ENCODE measurements around the gene RHOV. TPM values are rescaled to one million over a fixed set of nuclear protein-coding genes. Genes with fewer than 3 reads are reported as not detected.

The RHOV gene
- total and polyA plus RNA-seq, 2 of the 4 experiments (the other 2 are of a cell fraction): 0.10 TPM; not detected in 1

DNA sequence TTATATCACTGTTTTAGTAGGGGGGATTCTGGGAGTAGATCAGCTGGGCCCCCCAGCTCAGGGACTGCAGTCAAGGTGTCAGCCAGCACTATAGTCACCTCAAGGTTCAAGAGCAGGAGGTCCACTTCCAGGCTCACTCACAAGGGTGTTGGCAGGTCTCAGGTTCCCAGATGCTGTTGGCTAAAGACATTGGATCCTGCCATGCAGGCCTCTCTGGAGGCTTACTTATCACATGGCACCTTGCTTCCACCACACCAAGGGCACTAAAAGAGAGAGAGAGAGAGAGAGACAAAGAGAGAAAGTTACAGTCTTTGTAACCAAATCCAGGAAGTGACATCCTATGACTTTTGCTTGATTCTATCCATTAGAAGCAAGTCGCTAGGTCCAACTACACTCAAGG lies 38.0 kb downstream of the RHOV start:
- Histone ChIP-seq H4K5ac (ENCODE audit: low read depth, low read length) (no peak overlapping the region), H3K56ac (ENCODE audit: extremely low read depth, insufficient read depth, low read length) (no peak overlapping the region), H3K4ac (ENCODE audit: low read depth, low read length) (no peak overlapping the region), H3K23ac (ENCODE audit: low read depth, low read length) (no peak overlapping the region), H3K18ac (ENCODE audit: low read depth, low read length) (no peak overlapping the region), H3K9me1 (ENCODE audit: insufficient read depth, low read length) (no peaks in the 10 kb centered on the region), H4K8ac (ENCODE audit: low read depth in 2 of 2, low read length in 2 of 2) (no peak overlapping the region), H4K20me1 (ENCODE audit: insufficient read depth, low read length) (no peaks in the 10 kb centered on the region), H2AK5ac (ENCODE audit: low read depth, low read length) (peak overlapping the region; percentile 4; the same call in 1 of the 2 replicates), H3K9ac (ENCODE audit: low read depth, low read length) (no peak overlapping the region), H3K9me3 (ENCODE audit: control insufficient read depth, insufficient read depth, low read length) (no peaks in the 10 kb centered on the region), H2AK9ac (replicated peaks; ENCODE audit: low read depth, low read length, poor library complexity) (no peak overlapping the region), H3K14ac (replicated peaks; ENCODE audit: low read depth, low read length) (no peak overlapping the region), H3K79me1 (ENCODE audit: low read depth in 1 of 2, low read length in 2 of 2) (no peaks in the 10 kb centered on the region), H3K27me3 (ENCODE audit: control insufficient read depth, insufficient read depth, low read length) (no peaks in the 10 kb centered on the region), H2BK15ac (ENCODE audit: low read depth, low read length) (no peak overlapping the region), H2AFZ (replicated peaks; ENCODE audit: low read length, poor library complexity) (no peak overlapping the region), H2BK120ac (ENCODE audit: low read depth, low read length) (no peak overlapping the region), H2BK20ac (ENCODE audit: low read depth, low read length) (no peak overlapping the region), H3K4me3 (ENCODE audit: insufficient read depth, low read depth, low read length) (no peak overlapping the region), H3K27ac (ENCODE audit: insufficient read depth, low read length) (no peak overlapping the region), H4K91ac (ENCODE audit: insufficient read depth, low read depth, low read length) (no peak overlapping the region), H3K4me1 (ENCODE audit: control insufficient read depth, insufficient read depth, low read length) (peaks cover 3% of the 10 kb centered on the region), H2BK5ac (ENCODE audit: low read depth, low read length, poor library complexity, severe bottlenecking) (no peak overlapping the region), H3K4me2 (ENCODE audit: low read depth, low read length) (no peak overlapping the region), H3K36me3 (ENCODE audit: control insufficient read depth, insufficient read depth, low read length) (no peaks in the 10 kb centered on the region)
- ATAC-seq (ENCODE audit: low read depth) (no peak), DNase-seq (no peak)
- in situ Hi-C loops (cut with MboI; ENCODE audit: low sequenced_read_pairs) (no loop called here), intact Hi-C loops (cut with micrococcal nuclease) (no loop called here), dilution Hi-C loops (cut with HindIII; ENCODE audit: low sequenced_read_pairs, unreplicated experiment) (no loop called here)
- TF ChIP-seq RFX5 (IDR thresholded peaks at IDR 0.05; ENCODE audit: low read depth, low read length): no peak
- TF ChIP-seq MXI1 (IDR thresholded peaks at IDR 0.05; ENCODE audit: borderline replicate concordance, low read depth, low read length): no peak
- no peak for TF ChIP-seq NFE2L2 (IDR thresholded peaks at IDR 0.05; ENCODE audit: low read depth, low read length)
- TF ChIP-seq CEBPB (IDR thresholded peaks at IDR 0.05; ENCODE audit: low read depth, low read length): no peak
- no peak for TF ChIP-seq FOS (IDR thresholded peaks at IDR 0.05; ENCODE audit: low read depth, low read length)
- no peak for TF ChIP-seq MAZ (IDR thresholded peaks at IDR 0.05; ENCODE audit: borderline replicate concordance, low read depth, low read length)
- no peak for TF ChIP-seq BHLHE40 (IDR thresholded peaks at IDR 0.05; ENCODE audit: low read depth, low read length)
- TF ChIP-seq CHD1 (IDR thresholded peaks at IDR 0.05; ENCODE audit: low read depth, low read length): no peak
- TF ChIP-seq, protein P1, sequence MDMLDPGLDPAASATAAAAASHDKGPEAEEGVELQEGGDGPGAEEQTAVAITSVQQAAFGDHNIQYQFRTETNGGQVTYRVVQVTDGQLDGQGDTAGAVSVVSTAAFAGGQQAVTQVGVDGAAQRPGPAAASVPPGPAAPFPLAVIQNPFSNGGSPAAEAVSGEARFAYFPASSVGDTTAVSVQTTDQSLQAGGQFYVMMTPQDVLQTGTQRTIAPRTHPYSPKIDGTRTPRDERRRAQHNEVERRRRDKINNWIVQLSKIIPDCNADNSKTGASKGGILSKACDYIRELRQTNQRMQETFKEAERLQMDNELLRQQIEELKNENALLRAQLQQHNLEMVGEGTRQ (IDR thresholded peaks at IDR 0.05; ENCODE audit: low read depth, low read length): no peak
- no peak for TF ChIP-seq POLR2A (IDR thresholded peaks at IDR 0.05; ENCODE audit: low read depth, low read length)
- no peak for TF ChIP-seq RAD21 (IDR thresholded peaks at IDR 0.05; ENCODE audit: low read length)
- TF ChIP-seq, protein P2, sequence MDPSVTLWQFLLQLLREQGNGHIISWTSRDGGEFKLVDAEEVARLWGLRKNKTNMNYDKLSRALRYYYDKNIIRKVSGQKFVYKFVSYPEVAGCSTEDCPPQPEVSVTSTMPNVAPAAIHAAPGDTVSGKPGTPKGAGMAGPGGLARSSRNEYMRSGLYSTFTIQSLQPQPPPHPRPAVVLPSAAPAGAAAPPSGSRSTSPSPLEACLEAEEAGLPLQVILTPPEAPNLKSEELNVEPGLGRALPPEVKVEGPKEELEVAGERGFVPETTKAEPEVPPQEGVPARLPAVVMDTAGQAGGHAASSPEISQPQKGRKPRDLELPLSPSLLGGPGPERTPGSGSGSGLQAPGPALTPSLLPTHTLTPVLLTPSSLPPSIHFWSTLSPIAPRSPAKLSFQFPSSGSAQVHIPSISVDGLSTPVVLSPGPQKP (IDR thresholded peaks at IDR 0.05; ENCODE audit: borderline replicate concordance, low read depth, low read length): no peak
- TF ChIP-seq RCOR1 (IDR thresholded peaks at IDR 0.05; ENCODE audit: insufficient replicate concordance, low read length): no peak
- no peak for TF ChIP-seq MAFK (IDR thresholded peaks at IDR 0.05; ENCODE audit: low read depth, low read length)
- no TSS peak for BruUV-seq (replicated peaks)
- ChIA-PET POLR2A (ENCODE audit: unreplicated experiment) (no interaction called here), CTCF (no interaction called here)
- WGBS, 2 experiments (ENCODE audit: extremely low coverage in 2 of 2, insufficient read length in 1 of 2): no CpG with 5 or more reads among the region's 1 CpG

Data from IMR-90 (cell line).